Measurements from ENCODE around the gene NPM3.
"Not testable (repeated sequence)": the region's sequence is repeated elsewhere in the genome, so short reads cannot be mapped to it uniquely, and the experiment has no call there.

DNA sequence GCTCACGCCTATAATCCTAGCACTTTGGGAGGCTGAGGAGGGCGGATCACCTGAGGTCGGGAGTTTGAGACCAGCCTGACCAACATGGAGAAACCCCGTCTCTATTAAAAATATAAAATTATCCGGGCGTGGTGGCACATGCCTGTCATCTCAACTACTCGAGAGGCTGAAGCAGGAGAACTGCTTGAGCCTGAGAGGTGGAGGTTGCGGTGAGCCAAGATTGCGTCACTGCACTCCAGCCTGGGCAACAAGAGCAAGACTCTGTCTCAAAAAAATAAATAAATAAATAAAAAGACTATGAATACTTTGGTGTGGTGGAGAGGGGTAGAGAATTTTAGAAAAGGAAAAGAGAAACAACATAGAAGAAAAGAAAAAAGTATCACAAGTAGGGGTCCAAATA, 6.0 kb upstream of the NPM3 start:
- TF ChIP-seq, protein P1, sequence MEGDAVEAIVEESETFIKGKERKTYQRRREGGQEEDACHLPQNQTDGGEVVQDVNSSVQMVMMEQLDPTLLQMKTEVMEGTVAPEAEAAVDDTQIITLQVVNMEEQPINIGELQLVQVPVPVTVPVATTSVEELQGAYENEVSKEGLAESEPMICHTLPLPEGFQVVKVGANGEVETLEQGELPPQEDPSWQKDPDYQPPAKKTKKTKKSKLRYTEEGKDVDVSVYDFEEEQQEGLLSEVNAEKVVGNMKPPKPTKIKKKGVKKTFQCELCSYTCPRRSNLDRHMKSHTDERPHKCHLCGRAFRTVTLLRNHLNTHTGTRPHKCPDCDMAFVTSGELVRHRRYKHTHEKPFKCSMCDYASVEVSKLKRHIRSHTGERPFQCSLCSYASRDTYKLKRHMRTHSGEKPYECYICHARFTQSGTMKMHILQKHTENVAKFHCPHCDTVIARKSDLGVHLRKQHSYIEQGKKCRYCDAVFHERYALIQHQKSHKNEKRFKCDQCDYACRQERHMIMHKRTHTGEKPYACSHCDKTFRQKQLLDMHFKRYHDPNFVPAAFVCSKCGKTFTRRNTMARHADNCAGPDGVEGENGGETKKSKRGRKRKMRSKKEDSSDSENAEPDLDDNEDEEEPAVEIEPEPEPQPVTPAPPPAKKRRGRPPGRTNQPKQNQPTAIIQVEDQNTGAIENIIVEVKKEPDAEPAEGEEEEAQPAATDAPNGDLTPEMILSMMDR (IDR thresholded peaks at IDR 0.05): not testable (repeated sequence)
- not testable (repeated sequence) for TF ChIP-seq POLR2A, POLR2AphosphoS5, EP300 (IDR thresholded peaks at IDR 0.05)

Measured in suprapubic skin (tissue), 4 donors.